PC-3 (cell line): ENCODE results near the gene SNCA. TPM values are rescaled to one million over a fixed set of nuclear protein-coding genes. Genes with fewer than 3 reads are reported as not detected.

Experiments
- ATAC-seq: fragments of 200-7000 bp; cut with Tn5 transposase; 2 replicates; pipeline ENCODE4 v1.9.1; 2020; ENCODE audit warnings: mild to moderate bottlenecking, moderate library complexity
- BruUV-seq: library from RNA; stranded (reverse); fragments of 400-500 nt; replicated peaks from 2 replicates; lab custom pipeline; 2021; lab: Mats Ljungman, UMichigan
- CTCF ChIA-PET: fragments of 300-600 bp; sonication (Branson Sonifier 250); formaldehyde crosslinking; loops from one replicate; lab custom pipeline; 2022; ENCODE audit warnings: antibody characterized with exemption; lab: Charles Lee
- POLR2A ChIA-PET: fragments of 300-600 bp; sonication (Branson Sonifier 250); formaldehyde crosslinking; loops from one replicate; lab custom pipeline; 2022; ENCODE audit warnings: antibody characterized with exemption; ENCODE audit not compliant: unreplicated experiment; lab: Charles Lee
- DNase-seq: peaks from one replicate; pipeline ENCODE4 v3.0.0-alpha.2; 2015
- H2AFZ ChIP-seq: fragments of 300-600 bp; sonication (generic); 2 replicates; pipeline ENCODE4 v1.6.0; 2016; ENCODE audit warnings: antibody characterized with exemption, low read length
- H3F3A ChIP-seq: fragments of 300-600 bp; sonication (generic); one replicate; pipeline ENCODE4 v1.6.0; 2017; ENCODE audit warnings: antibody characterized with exemption, low read length, control low read depth, mild to moderate bottlenecking; ENCODE audit not compliant: unreplicated experiment
- H3K27ac ChIP-seq: fragments of 300-600 bp; sonication (generic); 2 replicates; pipeline ENCODE4 v1.5.1; 2016; ENCODE audit warnings: mild to moderate bottlenecking, low read length
- H3K27me3 ChIP-seq: fragments of 300-600 bp; sonication (generic); 2 replicates; pipeline ENCODE4 v1.6.1; 2016; ENCODE audit warnings: low read length, mixed read lengths
- H3K36me3 ChIP-seq: fragments of 300-600 bp; sonication (generic); 2 replicates; pipeline ENCODE4 v1.6.1; 2016; ENCODE audit warnings: low read depth, mixed run types, low read length, mixed read lengths
- H3K4me1 ChIP-seq: fragments of 300-600 bp; sonication (generic); 2 replicates; pipeline ENCODE4 v1.5.1; 2016; ENCODE audit warnings: low read length; ENCODE audit not compliant: insufficient read depth
- H3K4me2 ChIP-seq: fragments of 300-600 bp; sonication (generic); 2 replicates; pipeline ENCODE4 v1.6.0; 2016; ENCODE audit warnings: low read length
- H3K4me3 ChIP-seq: fragments of 300-600 bp; sonication (generic); 2 replicates; pipeline ENCODE4 v1.5.1; 2016; ENCODE audit warnings: mild to moderate bottlenecking, low read length, mixed read lengths
- H3K79me2 ChIP-seq: fragments of 300-600 bp; sonication (generic); 2 replicates; pipeline ENCODE4 v1.6.1; 2017; ENCODE audit warnings: low read length, mixed read lengths
- H3K9ac ChIP-seq: fragments of 300-600 bp; sonication (generic); 2 replicates; pipeline ENCODE4 v1.6.0; 2016; ENCODE audit warnings: mild to moderate bottlenecking, low read length
- H3K9me2 ChIP-seq: fragments of 300-600 bp; sonication (generic); replicated peaks from 2 replicates; pipeline ENCODE4 v1.6.1; 2016; ENCODE audit warnings: mixed run types, low read length, mixed read lengths
- H3K9me3 ChIP-seq: fragments of 300-600 bp; sonication (generic); 2 replicates; pipeline ENCODE4 v1.6.1; 2016; ENCODE audit warnings: low read length, mixed read lengths
- H4K20me1 ChIP-seq: fragments of 300-600 bp; sonication (generic); 2 replicates; pipeline ENCODE4 v1.6.1; 2016; ENCODE audit warnings: low read length, mixed read lengths
- EZH2 ChIP-seq: fragments of 300-600 bp; sonication (generic); IDR thresholded peaks from one replicate; pipeline ENCODE4 v1.6.1; 2017; ENCODE audit warnings: antibody characterized with exemption, mild to moderate bottlenecking, low read length; ENCODE audit not compliant: unreplicated experiment
- EZH2phosphoT487 ChIP-seq: fragments of 300-600 bp; sonication (generic); IDR thresholded peaks from 2 replicates; pipeline ENCODE4 v1.6.1; 2018; ENCODE audit warnings: mild to moderate bottlenecking, antibody characterized with exemption, low read length, borderline replicate concordance
- intact Hi-C: fragments of 100-400 bp; cut with micrococcal nuclease; formaldehyde crosslinking; loops from 2 replicates; pipeline ENCODE4 v1.9.0; 2023
- total RNA-seq: library from RNA; depleted of rRNA; stranded (reverse); fragments of >200 nt; gene quantifications from 2 replicates; pipeline ENCODE4 v1.2.3, GENCODE V29; 2014
- TF ChIP-seq, protein P1 (sequence below): fragments of 300-600 bp; sonication (generic); conservative IDR thresholded peaks from 2 replicates; pipeline ENCODE4 v1.5.1; 2017; ENCODE audit warnings: antibody characterized with exemption, low read depth, mild to moderate bottlenecking, low read length

Gene SNCA
- total RNA-seq, 1 experiment from 2014 or later: 1.2 TPM

DNA sequence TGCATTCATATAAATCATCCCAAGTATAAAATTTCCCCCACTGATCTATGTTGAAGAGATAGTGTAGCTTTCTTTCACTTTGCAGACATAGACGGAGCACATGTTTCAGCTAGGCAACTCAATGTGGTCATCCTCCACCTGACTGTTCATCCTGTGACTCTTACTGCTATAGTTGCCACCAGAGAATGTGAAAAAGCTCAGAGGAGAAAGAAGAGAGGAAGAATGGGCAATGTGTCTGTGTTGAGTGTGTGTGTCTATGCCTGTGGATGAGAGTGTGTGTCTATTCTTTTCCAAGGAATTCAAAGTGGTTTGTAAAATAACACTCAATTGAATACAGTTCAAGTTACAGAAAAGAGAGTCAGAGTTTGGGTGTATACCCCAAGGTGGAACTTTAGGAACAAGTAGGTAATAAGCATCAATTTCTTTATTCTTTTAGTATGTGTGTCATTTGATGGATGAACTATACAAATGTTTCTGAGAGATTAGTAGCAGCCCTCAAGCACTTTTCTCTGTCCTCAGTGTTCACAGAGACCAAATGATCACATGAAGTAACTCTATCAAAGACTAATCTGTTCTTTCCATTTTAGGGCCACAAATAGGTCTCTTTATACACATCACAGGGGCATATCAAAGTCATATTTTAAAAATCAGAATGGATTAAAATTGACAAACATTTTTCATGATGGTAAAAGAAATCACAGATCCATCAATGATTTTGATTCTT, 2.3 kb downstream of the SNCA start:
- H2AFZ ChIP-seq: no peak overlapping the region
- ChIA-PET POLR2A (no interaction called here), CTCF (no interaction called here)
- no peak overlapping the region for H3K4me3 ChIP-seq
- H3K9ac ChIP-seq: no peak overlapping the region
- H4K20me1 ChIP-seq: no peaks in the 10 kb centered on the region
- no peaks in the 10 kb centered on the region for H3K36me3 ChIP-seq
- no peaks in the 10 kb centered on the region for H3K79me2 ChIP-seq
- H3K9me3 ChIP-seq: no peaks in the 10 kb centered on the region
- TF ChIP-seq EZH2phosphoT487: no peak
- TF ChIP-seq, protein P1, sequence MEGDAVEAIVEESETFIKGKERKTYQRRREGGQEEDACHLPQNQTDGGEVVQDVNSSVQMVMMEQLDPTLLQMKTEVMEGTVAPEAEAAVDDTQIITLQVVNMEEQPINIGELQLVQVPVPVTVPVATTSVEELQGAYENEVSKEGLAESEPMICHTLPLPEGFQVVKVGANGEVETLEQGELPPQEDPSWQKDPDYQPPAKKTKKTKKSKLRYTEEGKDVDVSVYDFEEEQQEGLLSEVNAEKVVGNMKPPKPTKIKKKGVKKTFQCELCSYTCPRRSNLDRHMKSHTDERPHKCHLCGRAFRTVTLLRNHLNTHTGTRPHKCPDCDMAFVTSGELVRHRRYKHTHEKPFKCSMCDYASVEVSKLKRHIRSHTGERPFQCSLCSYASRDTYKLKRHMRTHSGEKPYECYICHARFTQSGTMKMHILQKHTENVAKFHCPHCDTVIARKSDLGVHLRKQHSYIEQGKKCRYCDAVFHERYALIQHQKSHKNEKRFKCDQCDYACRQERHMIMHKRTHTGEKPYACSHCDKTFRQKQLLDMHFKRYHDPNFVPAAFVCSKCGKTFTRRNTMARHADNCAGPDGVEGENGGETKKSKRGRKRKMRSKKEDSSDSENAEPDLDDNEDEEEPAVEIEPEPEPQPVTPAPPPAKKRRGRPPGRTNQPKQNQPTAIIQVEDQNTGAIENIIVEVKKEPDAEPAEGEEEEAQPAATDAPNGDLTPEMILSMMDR: no peak
- no peak for TF ChIP-seq EZH2
- no peak overlapping the region for H3K27ac ChIP-seq
- no peaks in the 10 kb centered on the region for H3F3A ChIP-seq
- H3K4me2 ChIP-seq: no peak overlapping the region
- ATAC-seq (no peak), DNase-seq (no peak)
- H3K4me1 ChIP-seq: no peaks in the 10 kb centered on the region
- intact Hi-C loops: no loop called here
- BruUV-seq: no TSS peak
- H3K9me2 ChIP-seq: no peaks in the 10 kb centered on the region
- peaks cover 77% of the 10 kb centered on the region for H3K27me3 ChIP-seq

DNA sequence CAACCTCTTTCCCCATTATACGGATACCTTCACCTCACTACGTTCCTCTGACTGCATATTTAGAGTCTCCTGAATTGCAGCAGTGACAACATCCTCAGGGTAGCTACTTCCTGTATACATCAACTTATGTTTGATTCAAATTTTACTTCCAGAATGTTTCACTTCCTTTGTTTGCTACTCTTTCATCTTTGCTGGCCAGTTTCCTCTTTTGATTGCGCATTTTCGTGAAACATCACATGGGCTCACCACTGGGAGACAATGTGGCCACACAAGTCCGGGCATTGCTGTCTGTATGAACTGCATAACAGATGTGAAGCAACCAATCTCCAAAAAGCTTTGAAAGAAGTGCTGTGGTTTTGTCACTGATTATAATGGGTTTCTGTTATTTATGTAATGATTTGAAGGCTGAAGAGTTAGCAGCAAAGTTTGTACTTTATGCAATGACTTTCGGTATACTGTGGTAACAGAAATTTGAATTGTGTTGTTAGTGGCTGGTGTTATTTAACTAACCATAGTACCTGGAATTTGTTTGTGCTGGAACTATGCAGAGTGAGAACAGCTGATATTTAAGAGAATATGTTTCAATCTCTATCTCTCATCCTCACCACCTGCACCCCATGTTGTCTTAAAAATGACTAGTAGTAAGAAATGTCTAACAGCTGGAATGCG, 7.4 kb downstream of the SNCA start:
- Histone ChIP-seq H4K20me1 (no peaks in the 10 kb centered on the region), H3K9me3 (no peaks in the 10 kb centered on the region), H3K4me1 (no peaks in the 10 kb centered on the region), H3K36me3 (no peaks in the 10 kb centered on the region), H3K9me2 (no peaks in the 10 kb centered on the region), H3K4me3 (no peak overlapping the region), H3K79me2 (no peaks in the 10 kb centered on the region), H3K4me2 (no peak overlapping the region), H3K27me3 (peaks cover 32% of the 10 kb centered on the region), H3K27ac (no peak overlapping the region), H3F3A (no peaks in the 10 kb centered on the region), H2AFZ (no peak overlapping the region), H3K9ac (no peak overlapping the region)
- ATAC-seq: no peak
- no peak for DNase-seq
- intact Hi-C loops: no loop called here
- BruUV-seq: no TSS peak
- no peak for TF ChIP-seq EZH2phosphoT487
- TF ChIP-seq, protein P1: no peak
- TF ChIP-seq EZH2: no peak
- CTCF ChIA-PET: no interaction called here
- POLR2A ChIA-PET: no interaction called here

DNA sequence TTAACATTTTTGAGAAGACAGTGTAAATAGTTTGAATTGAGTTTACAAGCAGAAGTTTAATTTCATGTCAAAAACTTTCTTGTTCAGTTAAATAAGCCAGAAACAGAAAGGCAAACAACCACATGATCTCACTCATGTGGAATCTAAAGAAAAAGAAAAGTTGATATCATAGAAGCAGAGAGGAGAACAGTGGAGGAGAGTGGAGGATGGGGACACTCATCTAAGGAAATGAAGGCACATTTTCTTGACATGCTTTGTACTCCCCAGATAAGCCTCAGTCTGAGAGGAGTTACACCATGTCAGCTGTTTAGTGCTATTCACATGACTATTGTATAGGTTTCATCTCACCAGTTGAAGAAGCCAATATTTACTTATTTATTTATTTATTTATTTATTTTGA, 13.5 kb downstream of the SNCA start:
- CTCF ChIA-PET: no interaction called here
- intact Hi-C loops: no loop called here
- Histone ChIP-seq H3K9me2 (no peaks in the 10 kb centered on the region), H3K4me1 (no peaks in the 10 kb centered on the region), H3K27me3 (no peaks in the 10 kb centered on the region; the same call in 1 of the 2 replicates), H3F3A (no peaks in the 10 kb centered on the region), H3K4me2 (no peak overlapping the region), H3K4me3 (no peak overlapping the region), H3K79me2 (no peaks in the 10 kb centered on the region), H2AFZ (no peak overlapping the region), H3K36me3 (no peaks in the 10 kb centered on the region), H3K27ac (no peak overlapping the region), H4K20me1 (no peaks in the 10 kb centered on the region), H3K9ac (no peak overlapping the region), H3K9me3 (no peaks in the 10 kb centered on the region)
- ATAC-seq (no peak), DNase-seq (no peak)
- POLR2A ChIA-PET: no interaction called here
- TF ChIP-seq, protein P1: no peak
- TF ChIP-seq EZH2phosphoT487 (no peak), EZH2 (no peak)
- no TSS peak for BruUV-seq
